Activated naive CD8-positive, alpha-beta T cell treated with anti-CD3 and anti-CD28 coated beads, Interleukin-2, amount 50 U/mL, for 24 hours (primary cell): ENCODE measurements around the gene RAB11A.

Source experiments
- ATAC-seq: fragments of 150-1000 bp; cut with Tn5 transposase; one replicate; pipeline ENCODE4 v1.10.0; 2021
- DNase-seq: peaks from one replicate; pipeline ENCODE4 v3.0.0; 2021
- H3K27ac Mint-ChIP-seq: one replicate; pipeline ENCODE4 v1.8.0; 2021; ENCODE audit warnings: mild to moderate bottlenecking, mixed read lengths
- H3K27me3 Mint-ChIP-seq: one replicate; pipeline ENCODE4 v1.8.0; 2021; ENCODE audit warnings: mixed read lengths
- H3K36me3 Mint-ChIP-seq: one replicate; pipeline ENCODE4 v1.8.0; 2021; ENCODE audit warnings: low read depth, mixed read lengths
- H3K4me1 Mint-ChIP-seq: one replicate; pipeline ENCODE4 v1.8.0; 2021; ENCODE audit warnings: mixed read lengths
- H3K4me3 Mint-ChIP-seq: one replicate; pipeline ENCODE4 v1.8.0; 2021; ENCODE audit warnings: mild to moderate bottlenecking, moderate library complexity, mixed read lengths
- H3K9me3 Mint-ChIP-seq: one replicate; pipeline ENCODE4 v1.8.0; 2021; ENCODE audit warnings: mixed read lengths

Gene RAB11A

GRCh38 chr15:65923264-65923663 is 54.0 kb downstream of the RAB11A start:
- no peak overlapping the region for H3K27ac Mint-ChIP-seq
- H3K9me3 Mint-ChIP-seq: no peaks in the 10 kb centered on the region
- no peaks in the 10 kb centered on the region for H3K36me3 Mint-ChIP-seq
- no peaks in the 10 kb centered on the region for H3K27me3 Mint-ChIP-seq
- H3K4me1 Mint-ChIP-seq: peaks cover 14% of the 10 kb centered on the region
- DNase-seq (no peak), ATAC-seq (no peak)
- no peak overlapping the region for H3K4me3 Mint-ChIP-seq

- Mint-ChIP-seq H3K4me1 (peaks cover 7% of the 10 kb centered on the region), H3K4me3 (no peak overlapping the region), H3K36me3 (no peaks in the 10 kb centered on the region), H3K27ac (no peak overlapping the region), H3K27me3 (no peaks in the 10 kb centered on the region), H3K9me3 (no peaks in the 10 kb centered on the region)
- no peak for ATAC-seq
- no peak for DNase-seq
Measured at GRCh38 chr15:65924004-65924403, 54.7 kb downstream of the RAB11A start.

GRCh38 chr15:65925338-65925737 is 56.0 kb downstream of the RAB11A start:
- Mint-ChIP-seq H3K4me1 (peaks cover 3% of the 10 kb centered on the region), H3K27ac (no peak overlapping the region), H3K9me3 (no peaks in the 10 kb centered on the region), H3K27me3 (no peaks in the 10 kb centered on the region), H3K36me3 (no peaks in the 10 kb centered on the region), H3K4me3 (no peak overlapping the region)
- ATAC-seq (no peak), DNase-seq (no peak)

GRCh38 chr15:65926459-65926858 is 57.2 kb downstream of the RAB11A start:
- ATAC-seq (no peak), DNase-seq (no peak)
- Mint-ChIP-seq H3K27me3 (no peaks in the 10 kb centered on the region), H3K36me3 (no peaks in the 10 kb centered on the region), H3K4me3 (no peak overlapping the region), H3K4me1 (no peaks in the 10 kb centered on the region), H3K9me3 (no peaks in the 10 kb centered on the region), H3K27ac (no peak overlapping the region)

- no peaks in the 10 kb centered on the region for H3K36me3 Mint-ChIP-seq
- no peaks in the 10 kb centered on the region for H3K4me1 Mint-ChIP-seq
- DNase-seq (no peak), ATAC-seq (no peak)
- H3K27ac Mint-ChIP-seq: no peak overlapping the region
- no peak overlapping the region for H3K4me3 Mint-ChIP-seq
- H3K9me3 Mint-ChIP-seq: no peaks in the 10 kb centered on the region
- H3K27me3 Mint-ChIP-seq: no peaks in the 10 kb centered on the region
Measured at GRCh38 chr15:65926899-65927298, 57.6 kb downstream of the RAB11A start.

GRCh38 chr15:65927545-65927944 is 58.3 kb downstream of the RAB11A start:
- Mint-ChIP-seq H3K4me3 (no peak overlapping the region), H3K4me1 (no peaks in the 10 kb centered on the region), H3K27me3 (no peaks in the 10 kb centered on the region), H3K27ac (no peak overlapping the region), H3K9me3 (no peaks in the 10 kb centered on the region), H3K36me3 (no peaks in the 10 kb centered on the region)
- no peak for DNase-seq
- ATAC-seq: no peak

- Mint-ChIP-seq H3K4me3 (no peak overlapping the region), H3K9me3 (no peaks in the 10 kb centered on the region), H3K36me3 (no peaks in the 10 kb centered on the region), H3K27ac (no peak overlapping the region), H3K4me1 (no peaks in the 10 kb centered on the region), H3K27me3 (no peaks in the 10 kb centered on the region)
- DNase-seq (no peak), ATAC-seq (no peak)
Measured at GRCh38 chr15:65929573-65929972, 60.3 kb downstream of the RAB11A start.

- H3K27ac Mint-ChIP-seq: no peak overlapping the region
- H3K4me3 Mint-ChIP-seq: no peak overlapping the region
- H3K4me1 Mint-ChIP-seq: no peaks in the 10 kb centered on the region
- no peak for DNase-seq
- no peaks in the 10 kb centered on the region for H3K36me3 Mint-ChIP-seq
- H3K27me3 Mint-ChIP-seq: no peaks in the 10 kb centered on the region
- no peaks in the 10 kb centered on the region for H3K9me3 Mint-ChIP-seq
- no peak for ATAC-seq
Measured at GRCh38 chr15:65930134-65930533, 60.8 kb downstream of the RAB11A start.

- H3K27me3 Mint-ChIP-seq: no peaks in the 10 kb centered on the region
- no peaks in the 10 kb centered on the region for H3K4me1 Mint-ChIP-seq
- H3K9me3 Mint-ChIP-seq: no peaks in the 10 kb centered on the region
- no peak for DNase-seq
- no peaks in the 10 kb centered on the region for H3K36me3 Mint-ChIP-seq
- H3K27ac Mint-ChIP-seq: no peak overlapping the region
- no peak overlapping the region for H3K4me3 Mint-ChIP-seq
- no peak for ATAC-seq
Measured at GRCh38 chr15:65931221-65931620, 61.9 kb downstream of the RAB11A start.

GRCh38 chr15:65935391-65935790 is 66.1 kb downstream of the RAB11A start:
- DNase-seq: no peak
- H3K36me3 Mint-ChIP-seq: no peaks in the 10 kb centered on the region
- no peaks in the 10 kb centered on the region for H3K27me3 Mint-ChIP-seq
- H3K4me1 Mint-ChIP-seq: no peaks in the 10 kb centered on the region
- no peak overlapping the region for H3K27ac Mint-ChIP-seq
- no peak for ATAC-seq
- no peak overlapping the region for H3K4me3 Mint-ChIP-seq
- H3K9me3 Mint-ChIP-seq: no peaks in the 10 kb centered on the region

GRCh38 chr15:65936282-65936681 is 67.0 kb downstream of the RAB11A start:
- H3K36me3 Mint-ChIP-seq: no peaks in the 10 kb centered on the region
- H3K27ac Mint-ChIP-seq: no peak overlapping the region
- H3K27me3 Mint-ChIP-seq: no peaks in the 10 kb centered on the region
- H3K4me1 Mint-ChIP-seq: no peaks in the 10 kb centered on the region
- DNase-seq (no peak), ATAC-seq (no peak)
- no peaks in the 10 kb centered on the region for H3K9me3 Mint-ChIP-seq
- no peak overlapping the region for H3K4me3 Mint-ChIP-seq

GRCh38 chr15:65937054-65937453 is 67.8 kb downstream of the RAB11A start:
- Mint-ChIP-seq H3K36me3 (no peaks in the 10 kb centered on the region), H3K27me3 (no peaks in the 10 kb centered on the region), H3K27ac (no peak overlapping the region), H3K4me1 (peaks cover 2% of the 10 kb centered on the region), H3K9me3 (no peaks in the 10 kb centered on the region), H3K4me3 (no peak overlapping the region)
- DNase-seq (no peak), ATAC-seq (no peak)

- no peaks in the 10 kb centered on the region for H3K9me3 Mint-ChIP-seq
- no peak overlapping the region for H3K27ac Mint-ChIP-seq
- no peaks in the 10 kb centered on the region for H3K36me3 Mint-ChIP-seq
- H3K4me3 Mint-ChIP-seq: no peak overlapping the region
- H3K27me3 Mint-ChIP-seq: no peaks in the 10 kb centered on the region
- ATAC-seq: no peak
- H3K4me1 Mint-ChIP-seq: peaks cover 6% of the 10 kb centered on the region
- DNase-seq: no peak
Measured at GRCh38 chr15:65937476-65937875, 68.2 kb downstream of the RAB11A start.

- peaks cover 8% of the 10 kb centered on the region for H3K4me1 Mint-ChIP-seq
- no peak for DNase-seq
- no peak for ATAC-seq
- no peak overlapping the region for H3K4me3 Mint-ChIP-seq
- no peak overlapping the region for H3K27ac Mint-ChIP-seq
- no peaks in the 10 kb centered on the region for H3K27me3 Mint-ChIP-seq
- no peaks in the 10 kb centered on the region for H3K9me3 Mint-ChIP-seq
- H3K36me3 Mint-ChIP-seq: no peaks in the 10 kb centered on the region
Measured at GRCh38 chr15:65938604-65939003, 69.3 kb downstream of the RAB11A start.

GRCh38 chr15:65939901-65940617 is 70.8 kb downstream of the RAB11A start:
- no peak for DNase-seq
- Mint-ChIP-seq H3K4me1 (peaks cover 8% of the 10 kb centered on the region), H3K36me3 (no peaks in the 10 kb centered on the region), H3K9me3 (no peaks in the 10 kb centered on the region), H3K27me3 (no peaks in the 10 kb centered on the region), H3K27ac (no peak overlapping the region), H3K4me3 (no peak overlapping the region)
- no peak for ATAC-seq

- no peak overlapping the region for H3K4me3 Mint-ChIP-seq
- H3K36me3 Mint-ChIP-seq: no peaks in the 10 kb centered on the region
- ATAC-seq: peak; percentile 30
- H3K9me3 Mint-ChIP-seq: no peaks in the 10 kb centered on the region
- no peak for DNase-seq
- peaks cover 8% of the 10 kb centered on the region for H3K4me1 Mint-ChIP-seq
- no peaks in the 10 kb centered on the region for H3K27me3 Mint-ChIP-seq
- H3K27ac Mint-ChIP-seq: no peak overlapping the region
Measured at GRCh38 chr15:65940618-65940909, 71.3 kb downstream of the RAB11A start.
